GM12878 (cell line): ENCODE results near the gene IGIP. TPM values are rescaled to one million over a fixed set of nuclear protein-coding genes. Genes with fewer than 3 reads are reported as not detected.

Experiments used
- ATAC-seq: fragments of 200-7000 bp; cut with Tn5 transposase; 3 replicates; pipeline ENCODE4 v1.9.1; 2020; ENCODE audit warnings: mild to moderate bottlenecking, moderate library complexity
- BruUV-seq: library from RNA; stranded (reverse); fragments of 400-500 nt; replicated peaks from 2 replicates; lab custom pipeline; 2021; lab: Mats Ljungman, UMichigan
- CTCF ChIA-PET: fragments of 300-600 bp; sonication (Branson Sonifier 250); formaldehyde crosslinking; extraction: SDS; loops from one replicate; lab custom pipeline; 2021; ENCODE audit warnings: inconsistent platforms; lab: Yijun Ruan, JAX
- POLR2A ChIA-PET: fragments of 350-600 bp; formaldehyde crosslinking; extraction: SDS; loops from one replicate; lab custom pipeline; 2021; ENCODE audit warnings: inconsistent platforms; lab: Charles Lee
- RAD21 ChIA-PET: fragments of 300-600 bp; sonication (Branson Sonifier 250); formaldehyde crosslinking; loops from one replicate; lab custom pipeline; 2023; ENCODE audit warnings: antibody characterized with exemption; ENCODE audit not compliant: unreplicated experiment; lab: Charles Lee
- SMC1A ChIA-PET: fragments of 300-600 bp; sonication (Branson Sonifier 250); formaldehyde crosslinking; loops from one replicate; lab custom pipeline; 2023; ENCODE audit not compliant: unreplicated experiment, uncharacterized antibody; lab: Charles Lee
- DNase-seq: peaks from one replicate; pipeline ENCODE4 v3.0.0-alpha.2; 2011; ENCODE audit warnings: low read depth, low spot score
- FAIRE-seq: peaks from 3 replicates; lab custom pipeline; 2011; peaks lifted over from hg19 to GRCh38; lab: Jason Lieb, UNC
- H2AFZ ChIP-seq: 2 replicates; pipeline ENCODE4 v1.6.0; 2011; ENCODE audit warnings: low read depth, low read length, control low read depth; ENCODE audit not compliant: control insufficient read depth
- H3K27ac ChIP-seq: 2 replicates; pipeline ENCODE4 v1.5.1; 2011; ENCODE audit warnings: control low read depth; ENCODE audit not compliant: control insufficient read depth, insufficient read depth
- H3K27me3 ChIP-seq, 2 experiments: replicated peaks in 1 of 2; 2 replicates each; pipeline versions ENCODE4 v1.6.0 to v1.6.1; 2011; ENCODE audit warnings: low read length in 1 of 2; ENCODE audit not compliant: control insufficient read depth in 2 of 2, insufficient read depth in 2 of 2
- H3K36me3 ChIP-seq, 2 experiments: 2 replicates each; pipeline ENCODE4 v1.5.1; 2011; ENCODE audit warnings: low read length in 1 of 2; ENCODE audit not compliant: control insufficient read depth in 2 of 2, insufficient read depth in 2 of 2
- H3K4me1 ChIP-seq: 2 replicates; pipeline ENCODE4 v1.6.1; 2011; ENCODE audit warnings: mild to moderate bottlenecking, low read length, moderate library complexity, mixed read lengths; ENCODE audit not compliant: control insufficient read depth, insufficient read depth
- H3K4me2 ChIP-seq: 2 replicates; pipeline ENCODE4 v1.6.0; 2011; ENCODE audit warnings: control low read depth; ENCODE audit not compliant: control insufficient read depth, insufficient read depth
- H3K4me3 ChIP-seq: fragments of 200-600 bp; sonication (generic); 2 replicates; pipeline ENCODE4 v1.5.1; 2016
- H3K79me2 ChIP-seq: 2 replicates; pipeline ENCODE4 v1.6.0; 2011; ENCODE audit warnings: low read length; ENCODE audit not compliant: control insufficient read depth, insufficient read depth
- H3K9ac ChIP-seq: 2 replicates; pipeline ENCODE4 v1.8.0; 2011; ENCODE audit warnings: low read length, control low read depth, mixed read lengths; ENCODE audit not compliant: control insufficient read depth, insufficient read depth
- H3K9me3 ChIP-seq: replicated peaks from 3 replicates; pipeline ENCODE4 v1.5.1; 2011; ENCODE audit warnings: mild to moderate bottlenecking, low read length; ENCODE audit not compliant: control insufficient read depth, insufficient read depth
- H4K20me1 ChIP-seq: 2 replicates; pipeline ENCODE4 v1.6.0; 2011; ENCODE audit not compliant: control insufficient read depth, insufficient read depth
- CUX1 ChIP-seq: IDR thresholded peaks from 2 replicates; pipeline ENCODE4 v1.6.1; 2012; ENCODE audit warnings: improper control_type of control experiment, low read depth, low read length; ENCODE audit not compliant: insufficient replicate concordance
- KAT2A ChIP-seq: conservative IDR thresholded peaks from 2 replicates; pipeline ENCODE4 v1.6.1; 2011; ENCODE audit warnings: low read depth, low read length; ENCODE audit not compliant: control insufficient read depth
- NFXL1 ChIP-seq: fragments of 450-650 bp; IDR thresholded peaks from 2 replicates; pipeline ENCODE4 v1.6.1; 2017; ENCODE audit warnings: antibody characterized with exemption, mild to moderate bottlenecking, borderline replicate concordance
- NR2F1 ChIP-seq: fragments of 450-650 bp; conservative IDR thresholded peaks from 2 replicates; pipeline ENCODE4 v1.6.1; 2017; ENCODE audit warnings: mild to moderate bottlenecking
- PML ChIP-seq: IDR thresholded peaks from 2 replicates; pipeline ENCODE4 v1.6.1; 2012; ENCODE audit warnings: low read length, inconsistent platforms
- POLR2AphosphoS5 ChIP-seq: IDR thresholded peaks from 2 replicates; pipeline ENCODE4 v1.6.1; 2011; ENCODE audit warnings: mild to moderate bottlenecking, low read length, inconsistent platforms
- RCOR1 ChIP-seq: conservative IDR thresholded peaks from 2 replicates; pipeline ENCODE4 v1.6.1; 2012; ENCODE audit warnings: low read depth, low read length, improper control_type of control experiment
- WRNIP1 ChIP-seq: IDR thresholded peaks from 2 replicates; pipeline ENCODE4 v1.6.1; 2011; ENCODE audit warnings: low read depth, low read length, improper control_type of control experiment, borderline replicate concordance
- ZNF217 ChIP-seq: fragments of 450-650 bp; IDR thresholded peaks from 2 replicates; pipeline ENCODE4 v1.6.1; 2017; ENCODE audit warnings: antibody characterized with exemption, mild to moderate bottlenecking
- ZNF592 ChIP-seq: fragments of 450-650 bp; IDR thresholded peaks from 2 replicates; pipeline ENCODE4 v1.6.1; 2017; ENCODE audit warnings: mild to moderate bottlenecking, moderate library complexity
- ZNF622 ChIP-seq: fragments of 450-650 bp; IDR thresholded peaks from 2 replicates; pipeline ENCODE4 v1.6.1; 2017; ENCODE audit warnings: mild to moderate bottlenecking, inconsistent platforms
- WGBS: methylation state at CpG from one replicate; pipeline ENCODE4 v1.1.6; 2016; ENCODE audit warnings: low lambda C conversion rate; ENCODE audit not compliant: insufficient replicate concordance, insufficient coverage; ENCODE audit errors: missing lambda C conversion rate; 5-methylcytosine and 5-hydroxymethylcytosine counted together
- in situ Hi-C: fragments of 300-500 bp; cut with MboI; formaldehyde crosslinking; loops from 9 replicates; pipeline ENCODE4 v1.14.3; 2018; ENCODE audit warnings: mixed read lengths
- intact Hi-C: fragments of 100-400 bp; cut with micrococcal nuclease; formaldehyde crosslinking; loops from one replicate; pipeline ENCODE4 v1.14.2; 2022; ENCODE audit not compliant: unreplicated experiment
- polyA plus RNA-seq, 11 experiments: library from polyadenylated mRNA; depleted of rRNA in 4 of 11; unstranded in 6 of 11; stranded (reverse) in 5 of 11; fragments of >200 nt; fragmentation: Nextera tagmentation in 4 of 11; fragmentation: Illumina TruSeq in 1 of 11; extraction: Ambion mirVana in 4 of 11; extraction: Trizol in 1 of 11; gene quantifications; 1 replicate in 1 of 11; 2 replicates in 10 of 11; pipeline versions ENCODE4 v1.2.1 to v1.2.3, GENCODE V29; 2011 to 2016; ENCODE audit warnings: inconsistent platforms in 2 of 11, missing spikeins in 2 of 11, low read depth in 1 of 11
- total RNA-seq, 4 experiments: library from RNA; depleted of rRNA in 3 of 4; stranded (reverse); fragments of >200 nt in 3 of 4; fragmentation: Illumina TruSeq in 1 of 4; extraction: Trizol in 1 of 4; gene quantifications; 2 replicates each; pipeline versions ENCODE4 v1.2.1 to v1.2.3, GENCODE V29; 2013 to 2021
- TF ChIP-seq, protein P1 (sequence below): fragments of 450-650 bp; IDR thresholded peaks from 2 replicates; pipeline ENCODE4 v1.6.1; 2017; ENCODE audit warnings: borderline replicate concordance

Gene IGIP
- total and polyA plus RNA-seq, 10 of the 15 experiments (the other 5 are each of a cell fraction or from before 2014, with no cell fraction given), result 0.58 to 3.3 (median 1.9) TPM

GRCh38 chr5:140104100-140104499, 21.6 kb upstream of the IGIP start (continued):
- TF ChIP-seq CUX1 (no peak), WRNIP1 (no peak)

GRCh38 chr5:140106101-140106500, 19.6 kb upstream of the IGIP start:
- intact Hi-C loops (loop anchor here (5.0 kb wide), 1 partner anchor 64 kb away; the partner anchor contains the start of gene NRG2), in situ Hi-C loops (no loop called here)
- FAIRE-seq, result no peak
- POLR2A ChIA-PET, result interaction anchor here (0.6 to 1.5 kb wide), 4 partner anchors 11 to 272 kb away, joined by 3 to 5 read pairs (median 3); no protein-coding TSS in a partner anchor
- DNase-seq, result no peak
- WGBS, result 75% methylated on average over 5 of the region's 5 CpGs
- Histone ChIP-seq H4K20me1 (no peaks in the 10 kb centered on the region), H3K4me3 (no peak overlapping the region), H3K27me3 (no peaks in the 10 kb centered on the region), H3K4me2 (no peak overlapping the region), H3K79me2 (peaks cover 20% of the 10 kb centered on the region), H3K9me3 (no peaks in the 10 kb centered on the region), H3K27ac (no peak overlapping the region), H3K36me3 (no peaks in the 10 kb centered on the region), H2AFZ (no peak overlapping the region), H3K4me1 (peaks cover 11% of the 10 kb centered on the region), H3K9ac (no peak overlapping the region)
- no peak for ATAC-seq
- CTCF ChIA-PET, result interaction anchor here (0.7 to 4.7 kb wide), 16 partner anchors 9 to 136 kb away, joined by 3 to 31 read pairs (median 8); no protein-coding TSS in a partner anchor
- BruUV-seq, result TSS peak; percentile 70
- RAD21 ChIA-PET, result interaction anchor here (1.2 to 2.3 kb wide), 8 partner anchors 8 to 137 kb away, joined by 3 to 11 read pairs (median 4); partner anchors contain the start of gene PURA
- SMC1A ChIA-PET, result interaction anchor here (0.9 to 3.4 kb wide), 13 partner anchors 11 to 137 kb away, joined by 3 to 31 read pairs (median 4); no protein-coding TSS in a partner anchor
- TF ChIP-seq PML (no peak), ZNF217 (no peak), ZNF592 (no peak), RCOR1 (no peak), NR2F1 (peak; percentile 60; the same call in 1 of the 2 replicates), KAT2A (no peak), ZNF622 (no peak), POLR2AphosphoS5 (no peak), NFXL1 (no peak), WRNIP1 (no peak)
- TF ChIP-seq, protein P1, sequence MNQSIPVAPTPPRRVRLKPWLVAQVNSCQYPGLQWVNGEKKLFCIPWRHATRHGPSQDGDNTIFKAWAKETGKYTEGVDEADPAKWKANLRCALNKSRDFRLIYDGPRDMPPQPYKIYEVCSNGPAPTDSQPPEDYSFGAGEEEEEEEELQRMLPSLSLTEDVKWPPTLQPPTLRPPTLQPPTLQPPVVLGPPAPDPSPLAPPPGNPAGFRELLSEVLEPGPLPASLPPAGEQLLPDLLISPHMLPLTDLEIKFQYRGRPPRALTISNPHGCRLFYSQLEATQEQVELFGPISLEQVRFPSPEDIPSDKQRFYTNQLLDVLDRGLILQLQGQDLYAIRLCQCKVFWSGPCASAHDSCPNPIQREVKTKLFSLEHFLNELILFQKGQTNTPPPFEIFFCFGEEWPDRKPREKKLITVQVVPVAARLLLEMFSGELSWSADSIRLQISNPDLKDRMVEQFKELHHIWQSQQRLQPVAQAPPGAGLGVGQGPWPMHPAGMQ, result no peak
